ENCODE results near the gene HMGB4. TPM values are rescaled to one million over a fixed set of nuclear protein-coding genes. Genes with fewer than 3 reads are reported as not detected.
A peak's percentile ranks its signal among the peaks of the same experiment; 100 is the strongest.

Gene HMGB4
- total RNA-seq, 2 donors from 2014 or later: not detected

GRCh38 chr1:33880305-33880704, 16.4 kb downstream of the HMGB4 start:
- no peaks in the 10 kb centered on the region for H3K27me3 ChIP-seq (replicated peaks; ENCODE audit: insufficient read depth)
- DNase-seq (ENCODE audit: low spot score): no peak
- no peak overlapping the region for H3K4me3 ChIP-seq
- no peak overlapping the region for H3K27ac ChIP-seq
- no peak for TF ChIP-seq CTCF (IDR thresholded peaks at IDR 0.05)
- ATAC-seq (ENCODE audit: insufficient number of reproducible peaks, low FRiP score, low read depth): no peak
- no peaks in the 10 kb centered on the region for H3K36me3 ChIP-seq
- no peaks in the 10 kb centered on the region for H3K9me3 ChIP-seq
- H3K4me1 ChIP-seq (ENCODE audit: control insufficient read depth in 1 of 2, low read depth in 2 of 2): peaks cover 0 to 9% of the 10 kb centered on the region in 2 donors

- no peaks in the 10 kb centered on the region for H3K9me3 ChIP-seq
- no peak overlapping the region for H3K4me3 ChIP-seq
- H3K4me1 ChIP-seq (ENCODE audit: control insufficient read depth in 1 of 2, low read depth in 2 of 2): peaks cover 10 to 18% of the 10 kb centered on the region in 2 donors
- H3K27ac ChIP-seq: no peak overlapping the region
- no peak for TF ChIP-seq CTCF (IDR thresholded peaks at IDR 0.05)
- no peaks in the 10 kb centered on the region for H3K27me3 ChIP-seq (replicated peaks; ENCODE audit: insufficient read depth)
- no peak for DNase-seq (ENCODE audit: low spot score)
- ATAC-seq (ENCODE audit: insufficient number of reproducible peaks, low FRiP score, low read depth): no peak
- H3K36me3 ChIP-seq: no peaks in the 10 kb centered on the region
These were observed 22.6 kb downstream of the HMGB4 start for GRCh38 chr1:33886496-33886895.

- ATAC-seq (ENCODE audit: insufficient number of reproducible peaks, low FRiP score, low read depth): peak; percentile 95
These were observed 29.4 kb downstream of the HMGB4 start for GRCh38 chr1:33893147-33893830.

GRCh38 chr1:33895396-33895795, 31.5 kb downstream of the HMGB4 start:
- TF ChIP-seq CTCF (IDR thresholded peaks at IDR 0.05): no peak
- H3K27ac ChIP-seq: peak overlapping the region; percentile 84 to 91
- H3K4me1 ChIP-seq (ENCODE audit: control insufficient read depth in 1 of 2, low read depth in 2 of 2): peaks cover 15 to 36% of the 10 kb centered on the region in 2 donors
- no peaks in the 10 kb centered on the region for H3K36me3 ChIP-seq
- no peak overlapping the region for H3K4me3 ChIP-seq
- DNase-seq (ENCODE audit: low spot score) (no peak), ATAC-seq (ENCODE audit: insufficient number of reproducible peaks, low FRiP score, low read depth) (no peak)
- no peaks in the 10 kb centered on the region for H3K27me3 ChIP-seq (replicated peaks; ENCODE audit: insufficient read depth)
- no peaks in the 10 kb centered on the region for H3K9me3 ChIP-seq

More at GRCh38 chr1:33893147-33893830, 29.4 kb downstream of the HMGB4 start:
- peak overlapping the region; percentile 15 for H3K4me3 ChIP-seq
- H3K9me3 ChIP-seq: no peaks in the 10 kb centered on the region
- no peak for DNase-seq (ENCODE audit: low spot score)
- no peak for TF ChIP-seq CTCF (IDR thresholded peaks at IDR 0.05)
- H3K36me3 ChIP-seq: no peaks in the 10 kb centered on the region
- H3K4me1 ChIP-seq (ENCODE audit: control insufficient read depth in 1 of 2, low read depth in 2 of 2): peaks cover 15 to 36% of the 10 kb centered on the region in 2 donors
- no peaks in the 10 kb centered on the region for H3K27me3 ChIP-seq (replicated peaks; ENCODE audit: insufficient read depth)
- H3K27ac ChIP-seq: peak overlapping the region; percentile 84 to 91

GRCh38 chr1:33895976-33896375, 32.1 kb downstream of the HMGB4 start:
- H3K27ac ChIP-seq: no peak overlapping the region
- H3K36me3 ChIP-seq: no peaks in the 10 kb centered on the region
- H3K27me3 ChIP-seq (replicated peaks; ENCODE audit: insufficient read depth): no peaks in the 10 kb centered on the region
- peaks cover 15 to 36% of the 10 kb centered on the region in 2 donors for H3K4me1 ChIP-seq (ENCODE audit: control insufficient read depth in 1 of 2, low read depth in 2 of 2)
- DNase-seq (ENCODE audit: low spot score) (no peak), ATAC-seq (ENCODE audit: insufficient number of reproducible peaks, low FRiP score, low read depth) (no peak)
- H3K9me3 ChIP-seq: no peaks in the 10 kb centered on the region
- H3K4me3 ChIP-seq: no peak overlapping the region
- no peak for TF ChIP-seq CTCF (IDR thresholded peaks at IDR 0.05)
